ENCODE measurements around the gene CLEC4C.
A peak's percentile ranks its signal among the peaks of the same experiment; 100 is the strongest.

The CLEC4C gene

DNA sequence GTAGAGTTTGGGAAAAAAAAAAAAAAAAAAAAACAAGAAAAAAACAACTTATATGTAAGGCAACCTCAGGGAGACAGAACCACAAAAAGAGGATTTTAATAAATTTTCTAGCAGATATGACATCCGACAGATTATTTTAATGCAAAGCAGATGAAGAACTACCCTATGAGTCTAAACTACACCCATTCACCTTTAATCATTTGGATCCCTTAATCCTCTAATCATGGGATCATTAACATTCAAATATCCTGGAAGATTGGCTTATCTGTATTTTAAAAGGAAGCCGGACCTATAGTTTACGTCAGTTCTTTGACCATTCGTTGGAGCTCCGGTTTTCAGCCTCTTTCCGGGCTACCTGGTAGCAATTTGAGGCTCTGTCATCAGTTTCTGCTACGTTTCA lies 36.0 kb downstream of the CLEC4C start, which contains the start of gene DPPA3:
TSS of gene DPPA3 (plus strand) at position 301 of the 400 bp plus-strand sequence. CDS start 138 bp downstream, outside the sequence.
- Histone ChIP-seq H3K4me3 (ENCODE audit: low read length) (no peak within 1 kb of the TSS), H2AFZ (ENCODE audit: low read depth, low read length) (no peak within 1 kb of the TSS), H3K27me3 (ENCODE audit: insufficient read depth, low read length) (no peaks in the 10 kb centered on the region), H3K36me3 (ENCODE audit: insufficient read depth, low read length) (no peaks in the 10 kb centered on the region), H3K4me1 (ENCODE audit: insufficient read depth, low read length) (no peaks in the 10 kb centered on the region), H3K9me3 (ENCODE audit: low read length) (no peaks in the 10 kb centered on the region)

GRCh38 chr12:7709969-7710675 lies 37.1 kb downstream of the CLEC4C start:
- H3K4me3 ChIP-seq (ENCODE audit: low read length), result no peak overlapping the region
- no peaks in the 10 kb centered on the region for H3K27me3 ChIP-seq (ENCODE audit: insufficient read depth, low read length)
- no peaks in the 10 kb centered on the region for H3K9me3 ChIP-seq (ENCODE audit: low read length)

DNA sequence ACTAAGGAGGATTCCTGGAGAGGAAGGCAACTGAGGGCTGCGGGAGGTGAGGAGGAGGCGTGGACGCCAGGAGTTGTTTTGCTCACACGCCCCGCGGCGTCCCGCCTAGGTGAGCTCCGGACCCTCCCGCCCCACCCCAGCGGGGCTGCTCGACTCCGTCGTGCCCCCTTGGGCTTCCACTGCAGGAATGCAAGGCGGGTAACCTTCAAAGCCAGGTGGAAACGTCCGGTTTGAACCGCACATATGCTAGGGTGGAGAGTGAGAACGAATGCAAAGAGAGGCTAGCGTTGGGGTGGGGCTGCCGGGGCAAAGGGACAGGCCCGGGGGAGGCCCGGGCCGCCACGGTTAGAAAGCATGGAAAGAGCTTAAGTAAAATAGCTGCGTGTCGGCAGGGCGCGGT lies 41.3 kb downstream of the CLEC4C start:
- Histone ChIP-seq H3K4me3 (ENCODE audit: low read length) (no peak overlapping the region), H3K4me1 (ENCODE audit: insufficient read depth, low read length) (no peaks in the 10 kb centered on the region), H2AFZ (ENCODE audit: low read depth, low read length) (no peak overlapping the region), H3K36me3 (ENCODE audit: insufficient read depth, low read length) (no peaks in the 10 kb centered on the region), H3K9me3 (ENCODE audit: low read length) (no peaks in the 10 kb centered on the region), H3K27me3 (ENCODE audit: insufficient read depth, low read length) (no peaks in the 10 kb centered on the region)

More at GRCh38 chr12:7709969-7710675, 37.1 kb downstream of the CLEC4C start:
- Histone ChIP-seq H2AFZ (ENCODE audit: low read depth, low read length) (no peak overlapping the region), H3K4me1 (ENCODE audit: insufficient read depth, low read length) (no peaks in the 10 kb centered on the region), H3K36me3 (ENCODE audit: insufficient read depth, low read length) (no peaks in the 10 kb centered on the region)

DNA sequence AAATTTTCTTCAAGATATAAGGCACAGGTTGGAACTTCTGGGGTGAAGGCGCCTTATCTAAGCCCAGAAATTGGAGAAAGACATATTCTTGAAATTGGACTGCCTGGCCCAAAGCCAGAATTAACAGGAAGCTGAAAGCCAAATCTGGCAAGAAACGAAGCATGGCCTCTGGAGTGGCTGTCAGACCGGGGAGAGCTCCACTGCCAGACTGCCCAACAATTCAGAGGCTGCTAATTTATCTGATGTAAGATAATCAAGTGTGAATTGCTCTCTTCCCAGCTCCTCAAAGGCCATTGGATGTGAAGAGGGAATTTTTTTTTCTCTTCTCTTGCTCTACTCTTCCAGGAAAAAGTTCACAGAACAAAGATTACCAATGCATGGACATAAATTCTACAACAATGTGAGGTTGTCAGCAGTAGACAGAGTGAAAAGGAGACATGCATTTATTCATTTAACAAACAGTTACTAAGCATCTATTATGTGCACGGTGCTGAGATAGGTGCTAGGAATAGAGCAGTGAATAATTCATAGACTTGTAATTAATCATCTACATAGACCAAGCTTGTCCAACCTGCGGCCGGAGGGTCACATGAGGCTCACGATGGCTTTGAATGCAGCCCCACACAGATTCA lies 51.5 kb downstream of the CLEC4C start, which contains the start of gene GDF3:
TSS of gene GDF3 (minus strand) at position 210 of the 632 bp plus-strand sequence. CDS start at position 163, 47 bp downstream.
- H3K9me3 ChIP-seq (ENCODE audit: low read length), result no peaks in the 10 kb centered on the region
- H2AFZ ChIP-seq (ENCODE audit: low read depth, low read length), result peak within 1 kb of the TSS; percentile 26
- H3K36me3 ChIP-seq (ENCODE audit: insufficient read depth, low read length), result no peaks in the 10 kb centered on the region
- H3K27me3 ChIP-seq (ENCODE audit: insufficient read depth, low read length), result no peaks in the 10 kb centered on the region
- H3K4me1 ChIP-seq (ENCODE audit: insufficient read depth, low read length), result no peaks in the 10 kb centered on the region
- H3K4me3 ChIP-seq (ENCODE audit: low read length), result no peak within 1 kb of the TSS

- Histone ChIP-seq H3K4me1 (ENCODE audit: insufficient read depth, low read length) (no peaks in the 10 kb centered on the region), H3K36me3 (ENCODE audit: insufficient read depth, low read length) (no peaks in the 10 kb centered on the region), H3K4me3 (ENCODE audit: low read length) (no peak overlapping the region), H2AFZ (ENCODE audit: low read depth, low read length) (peak overlapping the region; percentile 26), H3K9me3 (ENCODE audit: low read length) (no peaks in the 10 kb centered on the region), H3K27me3 (ENCODE audit: insufficient read depth, low read length) (no peaks in the 10 kb centered on the region)
These were observed 52.0 kb downstream of the CLEC4C start for GRCh38 chr12:7695237-7695560.

GRCh38 chr12:7694556-7695236 lies 52.5 kb downstream of the CLEC4C start:
- peak overlapping the region; percentile 26 for H2AFZ ChIP-seq (ENCODE audit: low read depth, low read length)
- H3K4me1 ChIP-seq (ENCODE audit: insufficient read depth, low read length), result no peaks in the 10 kb centered on the region
- no peak overlapping the region for H3K4me3 ChIP-seq (ENCODE audit: low read length)

GRCh38 chr12:7693793-7694192 lies 53.4 kb downstream of the CLEC4C start:
- H3K27me3 ChIP-seq (ENCODE audit: insufficient read depth, low read length), result no peaks in the 10 kb centered on the region
- no peaks in the 10 kb centered on the region for H3K36me3 ChIP-seq (ENCODE audit: insufficient read depth, low read length)
- H3K4me1 ChIP-seq (ENCODE audit: insufficient read depth, low read length), result no peaks in the 10 kb centered on the region
- H3K4me3 ChIP-seq (ENCODE audit: low read length), result no peak overlapping the region
- no peak overlapping the region for H2AFZ ChIP-seq (ENCODE audit: low read depth, low read length)
- no peaks in the 10 kb centered on the region for H3K9me3 ChIP-seq (ENCODE audit: low read length)

More at GRCh38 chr12:7694556-7695236, 52.5 kb downstream of the CLEC4C start:
- Histone ChIP-seq H3K36me3 (ENCODE audit: insufficient read depth, low read length) (no peaks in the 10 kb centered on the region), H3K27me3 (ENCODE audit: insufficient read depth, low read length) (no peaks in the 10 kb centered on the region), H3K9me3 (ENCODE audit: low read length) (no peaks in the 10 kb centered on the region)

GRCh38 chr12:7681535-7681934 lies 65.6 kb downstream of the CLEC4C start:
- Histone ChIP-seq H3K4me1 (ENCODE audit: insufficient read depth, low read length) (no peaks in the 10 kb centered on the region), H3K36me3 (ENCODE audit: insufficient read depth, low read length) (no peaks in the 10 kb centered on the region), H3K9me3 (ENCODE audit: low read length) (no peaks in the 10 kb centered on the region), H3K4me3 (ENCODE audit: low read length) (no peak overlapping the region), H2AFZ (ENCODE audit: low read depth, low read length) (no peak overlapping the region), H3K27me3 (ENCODE audit: insufficient read depth, low read length) (no peaks in the 10 kb centered on the region)
